NCI-H187 treated with DMSO at 0.1 percent for 48 hours (cell line): ENCODE measurements around the gene PRKAG2.
"Not testable (repeated sequence)": the region's sequence is repeated elsewhere in the genome, so short reads cannot be mapped to it uniquely, and the experiment has no call there.

Experiments
- DNase-seq: peaks from one replicate; lab custom pipeline; 2025; lab: John Stamatoyannopoulos, UW

The PRKAG2 gene

GRCh38 chr7:151835636-151836035 is 41.3 kb downstream of the PRKAG2 start:
- no peak for DNase-seq

- DNase-seq = no peak
Observed at GRCh38 chr7:151834271-151835035, 42.5 kb downstream of the PRKAG2 start.

GRCh38 chr7:151833691-151834090 is 43.2 kb downstream of the PRKAG2 start:
- DNase-seq = no peak

- no peak for DNase-seq
Observed at GRCh38 chr7:151833213-151833651, 43.7 kb downstream of the PRKAG2 start.

GRCh38 chr7:151832656-151833055 is 44.3 kb downstream of the PRKAG2 start:
- DNase-seq = no peak

GRCh38 chr7:151832138-151832537 is 44.8 kb downstream of the PRKAG2 start:
- no peak for DNase-seq

GRCh38 chr7:151831606-151832005 is 45.3 kb downstream of the PRKAG2 start:
- no peak for DNase-seq

- no peak for DNase-seq
Observed at GRCh38 chr7:151830121-151830830, 46.6 kb downstream of the PRKAG2 start.

- DNase-seq = no peak
Observed at GRCh38 chr7:151829707-151830106, 47.2 kb downstream of the PRKAG2 start.

GRCh38 chr7:151827620-151828019 is 49.3 kb downstream of the PRKAG2 start:
- DNase-seq = no peak

GRCh38 chr7:151826316-151826715 is 50.6 kb downstream of the PRKAG2 start:
- DNase-seq = not testable (repeated sequence)

- DNase-seq = no peak
Observed at GRCh38 chr7:151825721-151826120, 51.2 kb downstream of the PRKAG2 start.

GRCh38 chr7:151824373-151824933 is 52.5 kb downstream of the PRKAG2 start:
- DNase-seq = no peak

GRCh38 chr7:151823566-151824372 is 53.1 kb downstream of the PRKAG2 start:
- DNase-seq = no peak

- DNase-seq = no peak
Observed at GRCh38 chr7:151822541-151823181, 54.3 kb downstream of the PRKAG2 start.

GRCh38 chr7:151821806-151822540 is 54.9 kb downstream of the PRKAG2 start:
- DNase-seq = no peak

GRCh38 chr7:151821226-151821625 is 55.7 kb downstream of the PRKAG2 start:
- no peak for DNase-seq

GRCh38 chr7:151820491-151821105 is 56.3 kb downstream of the PRKAG2 start:
- no peak for DNase-seq

- no peak for DNase-seq
Observed at GRCh38 chr7:151819866-151820265, 57.0 kb downstream of the PRKAG2 start.

- DNase-seq = no peak
Observed at GRCh38 chr7:151818674-151819519, 58.0 kb downstream of the PRKAG2 start.
